GM23338 (cell line): ENCODE data around the gene STEAP1B. TPM values are rescaled to one million over a fixed set of nuclear protein-coding genes. Genes with fewer than 3 reads are reported as not detected.

Experiments
- CREB1 ChIP-seq: fragments of 250-450 bp; sonication (Bioruptor Pico); IDR thresholded peaks from 2 replicates; pipeline ENCODE4 v1.5.0; 2020; ENCODE audit warnings: low read depth, mild to moderate bottlenecking, moderate library complexity
- ETS1 ChIP-seq: IDR thresholded peaks from 2 replicates; pipeline ENCODE4 v1.6.1; 2016; ENCODE audit warnings: antibody characterized with exemption
- EZH2 ChIP-seq: fragments of 200-600 bp; sonication (generic); IDR thresholded peaks from one replicate; pipeline ENCODE4 v1.8.0; 2017; ENCODE audit warnings: antibody characterized with exemption, mild to moderate bottlenecking, low read depth; ENCODE audit not compliant: unreplicated experiment
- NANOG ChIP-seq: IDR thresholded peaks from 2 replicates; pipeline ENCODE4 v1.6.1; 2016; ENCODE audit warnings: antibody characterized with exemption, borderline replicate concordance
- POLR2AphosphoS5 ChIP-seq: IDR thresholded peaks from 2 replicates; pipeline ENCODE4 v1.6.1; 2016; ENCODE audit warnings: antibody characterized with exemption, low read depth
- STAT1 ChIP-seq: IDR thresholded peaks from one replicate; pipeline ENCODE4 v1.6.1; 2016; ENCODE audit warnings: antibody characterized with exemption; ENCODE audit not compliant: unreplicated experiment
- ZNF331 ChIP-seq: fragments of 250-450 bp; sonication (Bioruptor Pico); IDR thresholded peaks from 2 replicates; pipeline ENCODE4 v1.5.0; 2020; ENCODE audit warnings: low read depth, mild to moderate bottlenecking, moderate library complexity
- ZNF462 ChIP-seq: fragments of 250-450 bp; sonication (Bioruptor Pico); IDR thresholded peaks from 2 replicates; pipeline ENCODE4 v1.5.0; 2020; ENCODE audit warnings: mild to moderate bottlenecking, moderate library complexity
- polyA plus RNA-seq: library from polyadenylated mRNA; unstranded; fragments of >200 nt; fragmentation: Nextera tagmentation; extraction: Ambion mirVana; gene quantifications from 2 replicates; pipeline ENCODE4 v1.2.1, GENCODE V29; 2016
- total RNA-seq: library from RNA; depleted of rRNA; stranded (reverse); fragments of >200 nt; shearing (Covaris generic); gene quantifications from 2 replicates; pipeline ENCODE4 v1.2.3, GENCODE V29; 2014
- TF ChIP-seq, protein P1 (sequence below), 2 experiments: fragments of 200-600 bp in 1 of 2; sonication (generic) in 1 of 2; conservative IDR thresholded peaks; 2 replicates each; pipeline versions ENCODE4 v1.5.1 to v1.6.1; 2016 to 2017; ENCODE audit warnings: antibody characterized with exemption in 2 of 2, low read depth in 2 of 2, mild to moderate bottlenecking in 2 of 2, moderate library complexity in 1 of 2

The STEAP1B gene
- total and polyA plus RNA-seq, 2 experiments from 2014 or later, result 4.9 to 16.5 TPM

GRCh38 chr7:22422831-22423615, 77.0 kb downstream of the STEAP1B start (continued):
- TF ChIP-seq ZNF462 (CRISPR knock-in tag) (no peak), ETS1 (no peak), NANOG (no peak), CREB1 (CRISPR knock-in tag) (no peak), EZH2 (no peak), POLR2AphosphoS5 (no peak), ZNF331 (no peak), STAT1 (no peak)
- TF ChIP-seq, protein P1, sequence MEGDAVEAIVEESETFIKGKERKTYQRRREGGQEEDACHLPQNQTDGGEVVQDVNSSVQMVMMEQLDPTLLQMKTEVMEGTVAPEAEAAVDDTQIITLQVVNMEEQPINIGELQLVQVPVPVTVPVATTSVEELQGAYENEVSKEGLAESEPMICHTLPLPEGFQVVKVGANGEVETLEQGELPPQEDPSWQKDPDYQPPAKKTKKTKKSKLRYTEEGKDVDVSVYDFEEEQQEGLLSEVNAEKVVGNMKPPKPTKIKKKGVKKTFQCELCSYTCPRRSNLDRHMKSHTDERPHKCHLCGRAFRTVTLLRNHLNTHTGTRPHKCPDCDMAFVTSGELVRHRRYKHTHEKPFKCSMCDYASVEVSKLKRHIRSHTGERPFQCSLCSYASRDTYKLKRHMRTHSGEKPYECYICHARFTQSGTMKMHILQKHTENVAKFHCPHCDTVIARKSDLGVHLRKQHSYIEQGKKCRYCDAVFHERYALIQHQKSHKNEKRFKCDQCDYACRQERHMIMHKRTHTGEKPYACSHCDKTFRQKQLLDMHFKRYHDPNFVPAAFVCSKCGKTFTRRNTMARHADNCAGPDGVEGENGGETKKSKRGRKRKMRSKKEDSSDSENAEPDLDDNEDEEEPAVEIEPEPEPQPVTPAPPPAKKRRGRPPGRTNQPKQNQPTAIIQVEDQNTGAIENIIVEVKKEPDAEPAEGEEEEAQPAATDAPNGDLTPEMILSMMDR (conservative IDR thresholded peaks at IDR 0.05; ENCODE audit: low read depth in 2 of 2), result no peak
